BE2C (cell line): ENCODE measurements around the gene SFRP5.
A peak's percentile ranks its signal among the peaks of the same experiment; 100 is the strongest.

Source experiments
- DNase-seq: peaks from one replicate; pipeline ENCODE4 v3.0.0-alpha.2; 2020
- H3K27me3 ChIP-seq: fragments of 250-450 bp; sonication (Bioruptor Pico); 2 replicates; pipeline ENCODE4 v1.5.1; 2020; ENCODE audit warnings: mild to moderate bottlenecking
- H3K36me3 ChIP-seq: fragments of 250-450 bp; sonication (Bioruptor Pico); 2 replicates; pipeline ENCODE4 v1.5.1; 2020; ENCODE audit warnings: mild to moderate bottlenecking
- H3K4me1 ChIP-seq: fragments of 250-450 bp; sonication (Bioruptor Pico); 2 replicates; pipeline ENCODE4 v1.5.1; 2020
- H3K4me3 ChIP-seq: 2 replicates; pipeline ENCODE4 v1.5.1; 2011; ENCODE audit warnings: low read depth, low read length
- H3K9me3 ChIP-seq: fragments of 250-450 bp; sonication (Bioruptor Pico); 2 replicates; pipeline ENCODE4 v1.5.1; 2020
- TF ChIP-seq, protein P1 (sequence below): IDR thresholded peaks from 2 replicates; pipeline ENCODE4 v1.5.1; 2012; ENCODE audit warnings: mild to moderate bottlenecking, low read depth, low read length

Gene SFRP5

DNA sequence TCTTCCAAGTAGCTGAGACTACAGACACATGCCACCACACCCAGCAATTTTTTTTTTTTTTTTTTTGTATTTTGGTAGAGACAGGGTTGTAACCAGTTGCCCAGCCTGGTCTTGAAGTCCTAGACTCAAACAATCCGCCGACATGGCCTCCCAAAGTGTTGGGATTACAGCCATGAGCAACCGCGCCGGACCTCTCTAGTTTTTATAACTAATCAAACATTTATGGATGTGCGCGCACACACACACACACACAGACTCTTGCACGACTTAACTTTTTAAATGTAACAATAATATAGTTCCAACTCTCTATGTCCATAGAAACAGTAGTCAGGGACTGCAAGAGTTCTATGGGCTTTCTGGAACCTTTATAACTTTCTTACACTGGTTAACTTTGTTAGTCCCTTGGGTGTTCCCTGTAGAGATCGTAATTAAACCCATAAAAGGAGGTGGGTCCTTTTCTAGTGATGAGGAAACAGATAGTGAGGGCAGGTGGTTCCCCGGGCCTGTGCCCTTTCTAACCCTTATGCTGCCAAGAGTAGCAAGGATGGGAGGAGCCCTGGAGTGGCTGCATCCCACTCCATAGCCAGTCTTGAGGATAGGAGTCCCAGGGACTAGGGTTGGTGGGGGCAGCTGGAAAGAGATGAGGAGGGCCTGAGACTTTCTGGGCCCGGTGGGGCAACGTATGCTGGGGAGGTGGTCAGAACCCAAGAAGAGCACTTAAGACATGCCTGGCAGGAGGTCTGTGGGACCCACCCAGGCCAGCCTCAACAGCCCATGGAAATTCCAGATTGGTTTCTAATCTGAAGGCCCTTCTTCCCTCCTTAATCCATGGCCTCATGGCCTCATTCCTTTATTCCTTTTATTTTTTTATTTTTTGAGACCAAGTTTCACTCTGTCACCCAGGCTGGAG, 49.7 kb downstream of the SFRP5 start:
- Histone ChIP-seq H3K4me1 (peaks cover 22% of the 10 kb centered on the region), H3K4me3 (no peak overlapping the region), H3K27me3 (no peaks in the 10 kb centered on the region), H3K9me3 (no peaks in the 10 kb centered on the region), H3K36me3 (peaks cover 8% of the 10 kb centered on the region)
- DNase-seq, result no peak
- TF ChIP-seq, protein P1, sequence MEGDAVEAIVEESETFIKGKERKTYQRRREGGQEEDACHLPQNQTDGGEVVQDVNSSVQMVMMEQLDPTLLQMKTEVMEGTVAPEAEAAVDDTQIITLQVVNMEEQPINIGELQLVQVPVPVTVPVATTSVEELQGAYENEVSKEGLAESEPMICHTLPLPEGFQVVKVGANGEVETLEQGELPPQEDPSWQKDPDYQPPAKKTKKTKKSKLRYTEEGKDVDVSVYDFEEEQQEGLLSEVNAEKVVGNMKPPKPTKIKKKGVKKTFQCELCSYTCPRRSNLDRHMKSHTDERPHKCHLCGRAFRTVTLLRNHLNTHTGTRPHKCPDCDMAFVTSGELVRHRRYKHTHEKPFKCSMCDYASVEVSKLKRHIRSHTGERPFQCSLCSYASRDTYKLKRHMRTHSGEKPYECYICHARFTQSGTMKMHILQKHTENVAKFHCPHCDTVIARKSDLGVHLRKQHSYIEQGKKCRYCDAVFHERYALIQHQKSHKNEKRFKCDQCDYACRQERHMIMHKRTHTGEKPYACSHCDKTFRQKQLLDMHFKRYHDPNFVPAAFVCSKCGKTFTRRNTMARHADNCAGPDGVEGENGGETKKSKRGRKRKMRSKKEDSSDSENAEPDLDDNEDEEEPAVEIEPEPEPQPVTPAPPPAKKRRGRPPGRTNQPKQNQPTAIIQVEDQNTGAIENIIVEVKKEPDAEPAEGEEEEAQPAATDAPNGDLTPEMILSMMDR, result no peak

DNA sequence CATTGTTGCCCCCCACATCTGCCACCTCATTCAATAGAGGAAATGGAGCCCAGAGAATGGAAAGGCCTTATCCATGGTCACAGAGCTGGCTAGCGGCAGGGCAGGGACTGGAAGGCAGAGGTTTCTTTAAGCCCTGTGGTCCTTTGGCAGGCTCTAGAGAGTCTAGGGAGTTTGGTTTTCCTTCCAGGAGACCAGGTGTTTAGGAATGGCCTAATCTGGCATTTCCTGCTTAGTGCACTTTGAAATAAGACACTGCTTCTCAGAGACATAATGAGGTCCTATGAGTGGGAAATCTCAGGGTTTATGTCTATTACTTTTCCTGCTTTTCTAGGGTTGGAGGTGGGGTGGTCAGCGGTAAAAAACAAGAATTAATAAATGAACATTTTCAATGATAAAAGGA, 52.2 kb downstream of the SFRP5 start:
- no peak overlapping the region for H3K4me3 ChIP-seq
- DNase-seq, result no peak
- no peaks in the 10 kb centered on the region for H3K27me3 ChIP-seq
- TF ChIP-seq, protein P1, result no peak
- peaks cover 25% of the 10 kb centered on the region for H3K4me1 ChIP-seq
- H3K9me3 ChIP-seq, result no peaks in the 10 kb centered on the region
- peaks cover 10% of the 10 kb centered on the region for H3K36me3 ChIP-seq

DNA sequence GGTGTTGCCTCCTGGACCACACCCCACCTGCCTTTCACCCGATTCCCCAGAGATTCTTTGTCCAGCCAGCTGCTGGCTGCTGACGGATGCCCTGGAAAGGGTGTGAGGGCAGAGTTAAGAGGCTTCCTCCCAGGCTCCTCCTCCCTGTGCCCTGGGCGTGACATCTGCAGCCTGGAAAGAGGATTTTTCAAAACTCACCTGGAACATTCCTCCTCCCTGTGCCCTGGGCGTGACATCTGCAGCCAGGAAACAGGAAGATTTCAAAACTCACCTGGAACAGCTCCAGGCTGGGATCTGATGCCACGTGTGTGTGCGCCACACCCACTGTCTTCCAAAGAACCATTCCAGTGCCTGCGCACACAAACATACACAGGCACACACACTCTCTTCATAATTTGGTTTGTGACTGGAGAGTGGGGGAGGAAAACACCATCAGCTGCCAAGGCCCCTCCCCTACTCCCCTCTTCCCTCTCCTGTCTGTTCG, 53.1 kb downstream of the SFRP5 start:
- Histone ChIP-seq H3K4me1 (peaks cover 25% of the 10 kb centered on the region), H3K4me3 (peak overlapping the region; percentile 19; the same call in 1 of the 2 replicates), H3K27me3 (no peaks in the 10 kb centered on the region), H3K36me3 (peaks cover 10% of the 10 kb centered on the region), H3K9me3 (no peaks in the 10 kb centered on the region)
- TF ChIP-seq, protein P1, result no peak
- peak; percentile 68 for DNase-seq

DNA sequence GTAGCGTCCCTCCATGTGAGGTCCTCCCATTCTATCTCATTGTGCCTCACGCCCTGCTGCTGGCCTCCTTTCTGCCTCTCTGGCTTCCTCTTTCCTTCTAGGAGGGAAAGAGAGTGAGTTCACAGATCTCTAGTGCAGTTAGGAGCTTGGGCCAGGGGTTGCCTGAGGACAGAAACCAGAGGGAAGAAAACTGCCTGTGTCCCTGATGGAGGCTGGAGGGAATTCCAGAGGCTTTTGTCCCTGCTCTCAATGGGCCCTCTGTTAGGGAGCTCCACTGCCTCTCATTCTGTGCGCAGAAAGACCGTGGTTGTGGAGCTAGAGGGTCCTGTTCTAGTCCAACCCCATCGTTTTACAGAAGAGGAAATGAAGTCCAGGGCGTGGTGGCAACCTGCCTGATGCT, 53.6 kb downstream of the SFRP5 start:
- peak; percentile 52 for DNase-seq
- TF ChIP-seq, protein P1, result no peak
- H3K27me3 ChIP-seq, result no peaks in the 10 kb centered on the region
- H3K4me1 ChIP-seq, result peaks cover 25% of the 10 kb centered on the region
- H3K4me3 ChIP-seq, result peak overlapping the region; percentile 19; the same call in 1 of the 2 replicates
- H3K9me3 ChIP-seq, result no peaks in the 10 kb centered on the region
- H3K36me3 ChIP-seq, result peaks cover 10% of the 10 kb centered on the region

DNA sequence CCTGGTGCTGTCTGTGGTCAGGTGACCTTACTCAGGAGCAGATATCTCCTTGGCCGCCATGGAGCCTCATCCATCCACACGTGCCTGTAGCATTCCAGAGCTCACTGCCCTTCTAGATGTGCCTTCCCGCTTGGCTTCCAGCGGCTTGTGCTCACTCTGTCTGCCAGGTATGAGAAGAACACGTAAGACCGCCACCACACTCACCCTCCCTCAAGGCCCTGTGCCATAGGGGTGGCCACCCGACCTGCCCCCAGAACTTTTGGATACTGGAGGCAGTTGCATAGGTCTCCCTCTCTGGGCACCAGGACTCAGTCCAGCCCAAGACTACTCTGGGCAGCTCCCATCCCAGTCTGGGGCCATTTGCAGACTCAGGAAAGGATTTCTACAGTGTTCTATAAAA, 54.2 kb downstream of the SFRP5 start:
- H3K36me3 ChIP-seq, result peaks cover 10% of the 10 kb centered on the region
- no peak overlapping the region for H3K4me3 ChIP-seq
- no peaks in the 10 kb centered on the region for H3K9me3 ChIP-seq
- H3K27me3 ChIP-seq, result no peaks in the 10 kb centered on the region
- DNase-seq, result no peak
- peaks cover 29% of the 10 kb centered on the region for H3K4me1 ChIP-seq
- TF ChIP-seq, protein P1, result no peak
